KMS-11 (cell line): ENCODE data around the gene ROS1.

Experiments
- H2AFZ ChIP-seq: fragments of 200-600 bp; sonication (generic); 2 replicates; pipeline ENCODE4 v1.6.1; 2016; ENCODE audit warnings: antibody characterized with exemption, mixed run types, low read depth
- H3K27ac ChIP-seq: fragments of 200-600 bp; sonication (generic); 2 replicates; pipeline ENCODE4 v1.6.1; 2016; ENCODE audit warnings: mild to moderate bottlenecking, mixed run types
- H3K27me3 ChIP-seq: fragments of 200-600 bp; sonication (generic); 2 replicates; pipeline ENCODE4 v1.6.1; 2017; ENCODE audit warnings: mild to moderate bottlenecking, low read depth, mixed run types, moderate library complexity; ENCODE audit not compliant: insufficient read depth
- H3K36me3 ChIP-seq: fragments of 200-600 bp; sonication (generic); 2 replicates; pipeline ENCODE4 v1.6.1; 2017; ENCODE audit warnings: mild to moderate bottlenecking, mixed run types; ENCODE audit not compliant: insufficient read depth
- H3K4me1 ChIP-seq: fragments of 200-600 bp; sonication (generic); 2 replicates; pipeline ENCODE4 v1.6.1; 2016; ENCODE audit warnings: mild to moderate bottlenecking, low read depth, mixed run types; ENCODE audit not compliant: poor library complexity, severe bottlenecking
- H3K4me2 ChIP-seq: fragments of 200-600 bp; sonication (generic); 2 replicates; pipeline ENCODE4 v1.7.0; 2016; ENCODE audit warnings: mild to moderate bottlenecking, mixed run types
- H3K4me3 ChIP-seq: fragments of 200-600 bp; sonication (generic); IDR thresholded peaks from 2 replicates; pipeline ENCODE4 v1.6.1; 2017; ENCODE audit warnings: low read depth, low read length, mixed read lengths; ENCODE audit not compliant: insufficient read depth
- H3K79me2 ChIP-seq: fragments of 200-600 bp; sonication (generic); 2 replicates; pipeline ENCODE4 v1.6.1; 2016; ENCODE audit warnings: low read depth, mixed run types; ENCODE audit not compliant: insufficient read depth
- H3K9ac ChIP-seq: fragments of 200-600 bp; sonication (generic); 2 replicates; pipeline ENCODE4 v1.6.1; 2016; ENCODE audit warnings: mild to moderate bottlenecking, mixed run types
- H4K20me1 ChIP-seq: fragments of 200-600 bp; sonication (generic); 2 replicates; pipeline ENCODE4 v1.6.1; 2016; ENCODE audit warnings: mild to moderate bottlenecking, mixed run types; ENCODE audit not compliant: insufficient read depth
- CTCF ChIP-seq: fragments of 200-600 bp; sonication (generic); conservative IDR thresholded peaks from 2 replicates; pipeline ENCODE4 v1.6.1; 2017; ENCODE audit warnings: low read depth, mild to moderate bottlenecking, antibody characterized with exemption, low read length, moderate library complexity, mixed read lengths

Gene ROS1

DNA sequence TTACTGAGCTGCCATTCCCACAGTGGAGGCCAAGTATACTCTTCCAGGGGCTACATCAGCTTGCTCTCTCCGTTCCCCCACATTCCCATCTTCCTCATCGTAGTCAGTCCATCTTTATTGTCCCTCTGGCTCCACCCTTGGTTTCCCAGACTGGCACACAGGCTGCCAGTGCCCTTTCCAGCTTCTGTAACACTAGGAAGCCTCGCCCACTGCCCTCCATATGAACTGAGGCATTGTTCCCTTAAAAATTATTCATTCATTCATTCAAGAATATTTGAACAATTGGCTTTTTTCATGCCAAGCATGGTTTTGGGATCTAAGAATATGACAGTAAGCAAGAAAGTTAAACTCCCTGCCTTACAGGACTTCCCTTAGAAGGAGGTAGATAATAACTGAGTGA is 14.3 kb downstream of the ROS1 start:
- TF ChIP-seq CTCF = no peak
- no peak overlapping the region for H3K27ac ChIP-seq
- no peaks in the 10 kb centered on the region for H3K79me2 ChIP-seq
- no peaks in the 10 kb centered on the region for H3K4me1 ChIP-seq
- no peaks in the 10 kb centered on the region for H4K20me1 ChIP-seq
- no peak overlapping the region for H3K4me2 ChIP-seq
- H3K4me3 ChIP-seq = no peak overlapping the region
- no peaks in the 10 kb centered on the region for H3K27me3 ChIP-seq
- H2AFZ ChIP-seq = no peak overlapping the region
- H3K9ac ChIP-seq = no peak overlapping the region
- H3K36me3 ChIP-seq = no peaks in the 10 kb centered on the region

DNA sequence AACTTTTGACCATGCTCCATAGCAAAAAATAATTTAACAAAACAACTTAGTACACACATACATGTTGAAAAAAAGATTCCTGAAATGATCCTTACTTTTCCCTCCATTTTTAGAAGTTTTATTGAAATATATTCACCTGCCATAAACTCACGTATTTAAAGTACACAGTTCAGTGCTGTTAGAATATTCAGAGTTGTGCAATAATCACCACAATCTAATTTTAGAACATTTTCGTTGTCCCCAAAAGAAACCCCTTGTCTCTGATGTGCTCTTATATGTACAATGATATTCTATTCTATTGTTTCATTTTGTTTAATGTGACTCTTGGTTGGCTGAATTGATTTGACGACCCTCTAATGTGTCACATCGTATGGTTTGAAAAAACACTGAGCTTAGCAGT is 15.9 kb downstream of the ROS1 start:
- H3K4me1 ChIP-seq = no peaks in the 10 kb centered on the region
- no peaks in the 10 kb centered on the region for H4K20me1 ChIP-seq
- H3K27me3 ChIP-seq = no peaks in the 10 kb centered on the region
- H3K4me2 ChIP-seq = no peak overlapping the region
- no peak overlapping the region for H3K9ac ChIP-seq
- no peaks in the 10 kb centered on the region for H3K36me3 ChIP-seq
- no peak for TF ChIP-seq CTCF
- no peak overlapping the region for H3K27ac ChIP-seq
- H3K79me2 ChIP-seq = no peaks in the 10 kb centered on the region
- H3K4me3 ChIP-seq = no peak overlapping the region
- H2AFZ ChIP-seq = no peak overlapping the region

DNA sequence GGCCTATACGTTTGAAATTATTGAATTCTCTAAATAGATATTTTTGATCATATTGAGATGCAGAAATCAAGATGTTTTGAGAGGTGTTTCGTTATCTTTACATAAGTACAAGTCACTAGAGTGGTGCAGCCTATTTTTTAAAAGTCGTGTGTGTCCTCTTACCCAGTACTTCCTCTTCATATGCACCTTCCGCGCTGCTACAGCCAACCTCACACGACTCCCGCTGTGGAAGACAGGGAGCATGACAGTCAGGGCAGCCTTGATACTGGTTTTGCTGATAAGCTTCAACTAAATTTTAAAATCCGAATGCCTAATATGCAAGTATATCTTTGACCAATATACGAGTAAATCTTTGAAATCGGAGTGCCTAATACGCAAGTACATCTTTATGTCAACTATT is 16.3 kb downstream of the ROS1 start:
- no peaks in the 10 kb centered on the region for H4K20me1 ChIP-seq
- no peak overlapping the region for H2AFZ ChIP-seq
- H3K79me2 ChIP-seq = no peaks in the 10 kb centered on the region
- H3K9ac ChIP-seq = no peak overlapping the region
- H3K4me1 ChIP-seq = no peaks in the 10 kb centered on the region
- H3K4me2 ChIP-seq = no peak overlapping the region
- no peaks in the 10 kb centered on the region for H3K27me3 ChIP-seq
- no peak for TF ChIP-seq CTCF
- H3K27ac ChIP-seq = no peak overlapping the region
- H3K36me3 ChIP-seq = no peaks in the 10 kb centered on the region
- H3K4me3 ChIP-seq = no peak overlapping the region

DNA sequence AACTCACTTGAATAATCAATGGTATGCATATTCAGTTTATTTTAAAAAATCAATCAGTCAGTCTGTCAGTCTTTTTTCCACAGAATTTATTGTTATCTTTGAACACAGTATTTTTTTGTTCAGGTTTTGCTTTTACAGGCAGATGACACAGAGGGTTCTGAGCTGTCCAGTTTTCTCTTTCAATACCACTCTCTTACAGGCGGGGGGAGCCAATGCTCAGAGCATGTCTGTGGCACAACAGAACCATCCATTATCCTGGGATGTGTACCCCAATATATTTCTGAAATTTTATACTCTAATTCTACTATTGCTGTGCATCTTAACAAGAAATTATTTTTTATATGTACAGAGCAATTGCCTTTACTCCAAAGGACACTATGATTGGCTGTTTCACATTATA is 21.2 kb downstream of the ROS1 start:
- Histone ChIP-seq H3K27me3 (no peaks in the 10 kb centered on the region), H3K4me2 (no peak overlapping the region), H3K36me3 (no peaks in the 10 kb centered on the region), H3K4me3 (no peak overlapping the region), H3K79me2 (no peaks in the 10 kb centered on the region), H4K20me1 (no peaks in the 10 kb centered on the region), H3K4me1 (no peaks in the 10 kb centered on the region), H3K27ac (no peak overlapping the region), H2AFZ (no peak overlapping the region), H3K9ac (no peak overlapping the region)
- TF ChIP-seq CTCF = no peak

DNA sequence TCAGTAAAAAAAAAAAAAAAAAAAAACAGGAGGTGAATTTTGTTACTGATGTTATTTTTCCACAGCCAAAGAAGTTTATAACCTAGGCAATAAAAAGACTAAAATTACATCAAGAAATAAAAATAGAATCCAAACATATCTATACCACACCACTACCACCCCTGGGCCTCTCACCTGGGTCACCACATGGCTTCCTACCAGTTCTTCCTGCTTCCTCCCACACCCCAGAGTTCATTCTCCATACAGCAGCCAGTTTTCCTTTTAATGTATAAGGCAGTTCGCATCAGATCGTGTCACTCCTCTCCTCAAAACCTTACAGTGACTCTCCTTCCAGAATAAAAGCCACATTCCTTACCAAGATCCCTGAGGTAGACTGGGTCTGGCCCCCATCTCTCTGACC is 23.9 kb downstream of the ROS1 start:
- Histone ChIP-seq H2AFZ (no peak overlapping the region), H3K9ac (no peak overlapping the region), H3K79me2 (no peaks in the 10 kb centered on the region), H4K20me1 (no peaks in the 10 kb centered on the region), H3K27ac (no peak overlapping the region), H3K27me3 (no peaks in the 10 kb centered on the region), H3K4me2 (no peak overlapping the region), H3K36me3 (no peaks in the 10 kb centered on the region), H3K4me1 (no peaks in the 10 kb centered on the region), H3K4me3 (no peak overlapping the region)
- TF ChIP-seq CTCF = no peak
